ENCODE data around the gene IGF1R. TPM values are rescaled to one million over a fixed set of nuclear protein-coding genes. Genes with fewer than 3 reads are reported as not detected.

The IGF1R gene
- total RNA-seq, 1 experiment from 2014 or later, result 125 TPM

DNA sequence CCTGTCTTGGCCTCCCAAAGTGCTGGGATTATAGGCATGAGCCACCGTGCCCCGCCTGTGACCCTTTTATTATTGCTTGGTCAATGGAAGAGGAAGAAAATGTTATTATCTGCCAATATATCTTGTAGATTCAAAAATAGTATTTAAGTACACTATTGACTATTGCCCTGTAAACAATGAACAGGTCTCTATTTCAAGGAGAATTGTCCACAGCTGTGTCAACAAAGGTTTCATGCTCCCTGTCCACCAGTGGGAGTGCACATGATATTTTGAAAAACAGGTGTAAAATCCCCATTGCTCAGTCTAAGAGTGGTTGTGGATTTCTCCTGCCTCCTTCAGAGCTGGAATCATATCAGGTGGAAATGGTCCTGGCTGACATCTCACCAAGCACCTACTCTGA lies 36.5 kb upstream of the IGF1R start (continued):
- TF ChIP-seq, protein P1, sequence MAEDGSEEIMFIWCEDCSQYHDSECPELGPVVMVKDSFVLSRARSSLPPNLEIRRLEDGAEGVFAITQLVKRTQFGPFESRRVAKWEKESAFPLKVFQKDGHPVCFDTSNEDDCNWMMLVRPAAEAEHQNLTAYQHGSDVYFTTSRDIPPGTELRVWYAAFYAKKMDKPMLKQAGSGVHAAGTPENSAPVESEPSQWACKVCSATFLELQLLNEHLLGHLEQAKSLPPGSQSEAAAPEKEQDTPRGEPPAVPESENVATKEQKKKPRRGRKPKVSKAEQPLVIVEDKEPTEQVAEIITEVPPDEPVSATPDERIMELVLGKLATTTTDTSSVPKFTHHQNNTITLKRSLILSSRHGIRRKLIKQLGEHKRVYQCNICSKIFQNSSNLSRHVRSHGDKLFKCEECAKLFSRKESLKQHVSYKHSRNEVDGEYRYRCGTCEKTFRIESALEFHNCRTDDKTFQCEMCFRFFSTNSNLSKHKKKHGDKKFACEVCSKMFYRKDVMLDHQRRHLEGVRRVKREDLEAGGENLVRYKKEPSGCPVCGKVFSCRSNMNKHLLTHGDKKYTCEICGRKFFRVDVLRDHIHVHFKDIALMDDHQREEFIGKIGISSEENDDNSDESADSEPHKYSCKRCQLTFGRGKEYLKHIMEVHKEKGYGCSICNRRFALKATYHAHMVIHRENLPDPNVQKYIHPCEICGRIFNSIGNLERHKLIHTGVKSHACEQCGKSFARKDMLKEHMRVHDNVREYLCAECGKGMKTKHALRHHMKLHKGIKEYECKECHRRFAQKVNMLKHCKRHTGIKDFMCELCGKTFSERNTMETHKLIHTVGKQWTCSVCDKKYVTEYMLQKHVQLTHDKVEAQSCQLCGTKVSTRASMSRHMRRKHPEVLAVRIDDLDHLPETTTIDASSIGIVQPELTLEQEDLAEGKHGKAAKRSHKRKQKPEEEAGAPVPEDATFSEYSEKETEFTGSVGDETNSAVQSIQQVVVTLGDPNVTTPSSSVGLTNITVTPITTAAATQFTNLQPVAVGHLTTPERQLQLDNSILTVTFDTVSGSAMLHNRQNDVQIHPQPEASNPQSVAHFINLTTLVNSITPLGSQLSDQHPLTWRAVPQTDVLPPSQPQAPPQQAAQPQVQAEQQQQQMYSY (CRISPR knock-in tag; IDR thresholded peaks at IDR 0.05), result no peak
- TF ChIP-seq, protein P2, sequence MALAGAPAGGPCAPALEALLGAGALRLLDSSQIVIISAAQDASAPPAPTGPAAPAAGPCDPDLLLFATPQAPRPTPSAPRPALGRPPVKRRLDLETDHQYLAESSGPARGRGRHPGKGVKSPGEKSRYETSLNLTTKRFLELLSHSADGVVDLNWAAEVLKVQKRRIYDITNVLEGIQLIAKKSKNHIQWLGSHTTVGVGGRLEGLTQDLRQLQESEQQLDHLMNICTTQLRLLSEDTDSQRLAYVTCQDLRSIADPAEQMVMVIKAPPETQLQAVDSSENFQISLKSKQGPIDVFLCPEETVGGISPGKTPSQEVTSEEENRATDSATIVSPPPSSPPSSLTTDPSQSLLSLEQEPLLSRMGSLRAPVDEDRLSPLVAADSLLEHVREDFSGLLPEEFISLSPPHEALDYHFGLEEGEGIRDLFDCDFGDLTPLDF (CRISPR knock-in tag; IDR thresholded peaks at IDR 0.05), result no peak
- TF ChIP-seq ZBTB21 (CRISPR knock-in tag; IDR thresholded peaks at IDR 0.05; ENCODE audit: borderline replicate concordance) (no peak), NFATC4 (CRISPR knock-in tag; IDR thresholded peaks at IDR 0.05) (no peak), JUN (CRISPR knock-in tag; IDR thresholded peaks at IDR 0.05) (no peak), SOX15 (CRISPR knock-in tag; IDR thresholded peaks at IDR 0.05) (no peak)
- TF ChIP-seq, protein P3, sequence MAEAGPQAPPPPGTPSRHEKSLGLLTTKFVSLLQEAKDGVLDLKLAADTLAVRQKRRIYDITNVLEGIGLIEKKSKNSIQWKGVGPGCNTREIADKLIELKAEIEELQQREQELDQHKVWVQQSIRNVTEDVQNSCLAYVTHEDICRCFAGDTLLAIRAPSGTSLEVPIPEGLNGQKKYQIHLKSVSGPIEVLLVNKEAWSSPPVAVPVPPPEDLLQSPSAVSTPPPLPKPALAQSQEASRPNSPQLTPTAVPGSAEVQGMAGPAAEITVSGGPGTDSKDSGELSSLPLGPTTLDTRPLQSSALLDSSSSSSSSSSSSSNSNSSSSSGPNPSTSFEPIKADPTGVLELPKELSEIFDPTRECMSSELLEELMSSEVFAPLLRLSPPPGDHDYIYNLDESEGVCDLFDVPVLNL (CRISPR knock-in tag; IDR thresholded peaks at IDR 0.05; ENCODE audit: borderline replicate concordance, low read depth), result no peak
- TF ChIP-seq, protein P4, sequence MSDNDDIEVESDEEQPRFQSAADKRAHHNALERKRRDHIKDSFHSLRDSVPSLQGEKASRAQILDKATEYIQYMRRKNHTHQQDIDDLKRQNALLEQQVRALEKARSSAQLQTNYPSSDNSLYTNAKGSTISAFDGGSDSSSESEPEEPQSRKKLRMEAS (CRISPR knock-in tag; IDR thresholded peaks at IDR 0.05), result no peak
- TF ChIP-seq, protein P5, sequence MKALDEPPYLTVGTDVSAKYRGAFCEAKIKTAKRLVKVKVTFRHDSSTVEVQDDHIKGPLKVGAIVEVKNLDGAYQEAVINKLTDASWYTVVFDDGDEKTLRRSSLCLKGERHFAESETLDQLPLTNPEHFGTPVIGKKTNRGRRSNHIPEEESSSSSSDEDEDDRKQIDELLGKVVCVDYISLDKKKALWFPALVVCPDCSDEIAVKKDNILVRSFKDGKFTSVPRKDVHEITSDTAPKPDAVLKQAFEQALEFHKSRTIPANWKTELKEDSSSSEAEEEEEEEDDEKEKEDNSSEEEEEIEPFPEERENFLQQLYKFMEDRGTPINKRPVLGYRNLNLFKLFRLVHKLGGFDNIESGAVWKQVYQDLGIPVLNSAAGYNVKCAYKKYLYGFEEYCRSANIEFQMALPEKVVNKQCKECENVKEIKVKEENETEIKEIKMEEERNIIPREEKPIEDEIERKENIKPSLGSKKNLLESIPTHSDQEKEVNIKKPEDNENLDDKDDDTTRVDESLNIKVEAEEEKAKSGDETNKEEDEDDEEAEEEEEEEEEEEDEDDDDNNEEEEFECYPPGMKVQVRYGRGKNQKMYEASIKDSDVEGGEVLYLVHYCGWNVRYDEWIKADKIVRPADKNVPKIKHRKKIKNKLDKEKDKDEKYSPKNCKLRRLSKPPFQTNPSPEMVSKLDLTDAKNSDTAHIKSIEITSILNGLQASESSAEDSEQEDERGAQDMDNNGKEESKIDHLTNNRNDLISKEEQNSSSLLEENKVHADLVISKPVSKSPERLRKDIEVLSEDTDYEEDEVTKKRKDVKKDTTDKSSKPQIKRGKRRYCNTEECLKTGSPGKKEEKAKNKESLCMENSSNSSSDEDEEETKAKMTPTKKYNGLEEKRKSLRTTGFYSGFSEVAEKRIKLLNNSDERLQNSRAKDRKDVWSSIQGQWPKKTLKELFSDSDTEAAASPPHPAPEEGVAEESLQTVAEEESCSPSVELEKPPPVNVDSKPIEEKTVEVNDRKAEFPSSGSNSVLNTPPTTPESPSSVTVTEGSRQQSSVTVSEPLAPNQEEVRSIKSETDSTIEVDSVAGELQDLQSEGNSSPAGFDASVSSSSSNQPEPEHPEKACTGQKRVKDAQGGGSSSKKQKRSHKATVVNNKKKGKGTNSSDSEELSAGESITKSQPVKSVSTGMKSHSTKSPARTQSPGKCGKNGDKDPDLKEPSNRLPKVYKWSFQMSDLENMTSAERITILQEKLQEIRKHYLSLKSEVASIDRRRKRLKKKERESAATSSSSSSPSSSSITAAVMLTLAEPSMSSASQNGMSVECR (CRISPR knock-in tag; IDR thresholded peaks at IDR 0.05; ENCODE audit: borderline replicate concordance), result no peak

DNA sequence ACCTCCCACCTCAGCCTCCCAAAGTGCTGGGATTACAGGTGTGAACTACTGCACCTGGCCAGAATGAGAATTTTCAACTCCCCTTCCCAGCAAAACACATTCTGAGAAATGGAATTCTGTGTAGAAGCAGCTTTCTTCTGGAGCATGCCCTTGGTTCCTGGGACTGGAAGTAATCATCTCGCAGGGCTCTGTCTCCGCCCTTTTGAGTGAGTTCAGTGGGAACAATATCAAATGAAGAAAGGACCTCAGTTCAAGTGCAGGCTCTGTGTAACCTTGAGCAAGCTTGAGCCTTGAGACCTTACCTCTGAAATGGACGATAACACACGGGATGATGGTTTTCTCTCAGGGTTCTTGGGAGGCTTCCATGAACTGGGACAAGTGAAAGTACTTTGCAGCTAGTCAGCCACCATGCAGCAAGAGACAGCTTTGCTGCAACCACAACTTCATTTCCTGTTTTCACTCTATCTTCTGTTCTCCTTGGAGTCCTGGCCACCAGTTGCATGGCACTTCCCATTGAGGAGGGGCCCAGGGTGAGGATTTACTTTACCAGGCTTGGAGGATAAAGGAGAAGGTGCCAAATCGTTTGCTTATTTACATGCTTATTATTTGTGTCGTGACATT lies 35.7 kb upstream of the IGF1R start:
- ATAC-seq (no peak), DNase-seq (ENCODE audit: low spot score) (no peak)
- Mint-ChIP-seq H3K27me3 (ENCODE audit: low read depth) (no peaks in the 10 kb centered on the region), H3K36me3 (no peaks in the 10 kb centered on the region), H3K27ac (no peak overlapping the region), H3K4me1 (peaks cover 14% of the 10 kb centered on the region), H3K9me3 (no peaks in the 10 kb centered on the region), H3K4me3 (no peak overlapping the region)
- ChIA-PET POLR2A (interaction anchor here (1.0 kb wide), 1 partner anchor 9 kb away, joined by 5 read pairs; no protein-coding TSS in a partner anchor), CTCF (interaction anchor here (1.2 to 1.9 kb wide), 3 partner anchors 23 to 93 kb away, joined by 3 to 7 read pairs (median 4); no protein-coding TSS in a partner anchor)
- TF ChIP-seq, protein P6, sequence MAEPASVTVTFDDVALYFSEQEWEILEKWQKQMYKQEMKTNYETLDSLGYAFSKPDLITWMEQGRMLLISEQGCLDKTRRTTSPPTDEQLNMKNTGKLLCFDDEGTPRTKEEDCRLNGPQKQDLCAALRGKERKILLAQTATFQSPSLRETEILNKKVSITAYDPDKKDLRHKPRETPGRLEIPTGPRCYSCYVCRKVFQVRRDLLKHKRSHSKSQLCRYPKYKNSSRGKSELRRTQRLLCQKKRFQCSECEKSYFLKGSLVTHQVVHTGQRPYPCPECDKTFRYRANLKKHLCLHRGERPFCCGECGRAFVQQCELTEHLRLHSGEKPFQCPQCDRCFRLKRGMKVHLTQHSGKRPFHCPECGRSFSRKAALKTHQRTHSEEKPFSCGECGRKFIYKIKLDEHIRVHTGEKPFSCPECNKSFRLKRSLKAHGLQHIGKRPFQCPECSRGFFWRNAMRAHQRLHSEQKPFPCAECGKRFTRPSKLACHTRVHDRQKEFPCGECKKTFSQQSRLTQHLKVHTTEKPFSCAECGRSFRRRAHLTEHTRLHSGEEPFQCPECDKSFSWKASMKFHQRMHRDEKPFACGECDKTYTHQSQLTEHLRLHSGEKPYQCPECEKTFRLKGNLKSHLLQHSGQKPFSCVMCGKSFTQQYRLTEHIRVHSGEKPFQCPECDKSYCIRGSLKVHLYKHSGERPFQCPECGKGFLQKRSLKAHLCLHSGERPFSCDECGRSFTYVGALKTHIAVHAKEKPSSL (CRISPR knock-in tag; conservative IDR thresholded peaks at IDR 0.05), result no peak
- TF ChIP-seq, protein P7, sequence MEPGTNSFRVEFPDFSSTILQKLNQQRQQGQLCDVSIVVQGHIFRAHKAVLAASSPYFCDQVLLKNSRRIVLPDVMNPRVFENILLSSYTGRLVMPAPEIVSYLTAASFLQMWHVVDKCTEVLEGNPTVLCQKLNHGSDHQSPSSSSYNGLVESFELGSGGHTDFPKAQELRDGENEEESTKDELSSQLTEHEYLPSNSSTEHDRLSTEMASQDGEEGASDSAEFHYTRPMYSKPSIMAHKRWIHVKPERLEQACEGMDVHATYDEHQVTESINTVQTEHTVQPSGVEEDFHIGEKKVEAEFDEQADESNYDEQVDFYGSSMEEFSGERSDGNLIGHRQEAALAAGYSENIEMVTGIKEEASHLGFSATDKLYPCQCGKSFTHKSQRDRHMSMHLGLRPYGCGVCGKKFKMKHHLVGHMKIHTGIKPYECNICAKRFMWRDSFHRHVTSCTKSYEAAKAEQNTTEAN (CRISPR knock-in tag; IDR thresholded peaks at IDR 0.05), result no peak
- TF ChIP-seq ZBTB21 (CRISPR knock-in tag; IDR thresholded peaks at IDR 0.05; ENCODE audit: borderline replicate concordance) (no peak), JUN (CRISPR knock-in tag; IDR thresholded peaks at IDR 0.05) (no peak), ETV6 (CRISPR knock-in tag; IDR thresholded peaks at IDR 0.05) (no peak), JAZF1 (CRISPR knock-in tag; IDR thresholded peaks at IDR 0.05) (no peak)
- TF ChIP-seq, protein P8, sequence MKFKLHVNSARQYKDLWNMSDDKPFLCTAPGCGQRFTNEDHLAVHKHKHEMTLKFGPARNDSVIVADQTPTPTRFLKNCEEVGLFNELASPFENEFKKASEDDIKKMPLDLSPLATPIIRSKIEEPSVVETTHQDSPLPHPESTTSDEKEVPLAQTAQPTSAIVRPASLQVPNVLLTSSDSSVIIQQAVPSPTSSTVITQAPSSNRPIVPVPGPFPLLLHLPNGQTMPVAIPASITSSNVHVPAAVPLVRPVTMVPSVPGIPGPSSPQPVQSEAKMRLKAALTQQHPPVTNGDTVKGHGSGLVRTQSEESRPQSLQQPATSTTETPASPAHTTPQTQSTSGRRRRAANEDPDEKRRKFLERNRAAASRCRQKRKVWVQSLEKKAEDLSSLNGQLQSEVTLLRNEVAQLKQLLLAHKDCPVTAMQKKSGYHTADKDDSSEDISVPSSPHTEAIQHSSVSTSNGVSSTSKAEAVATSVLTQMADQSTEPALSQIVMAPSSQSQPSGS (CRISPR knock-in tag; IDR thresholded peaks at IDR 0.05; ENCODE audit: borderline replicate concordance, low read depth), result no peak

Measured in WTC11 (cell line).